ENCODE measurements around the gene ERP27.

ERP27 gene

DNA sequence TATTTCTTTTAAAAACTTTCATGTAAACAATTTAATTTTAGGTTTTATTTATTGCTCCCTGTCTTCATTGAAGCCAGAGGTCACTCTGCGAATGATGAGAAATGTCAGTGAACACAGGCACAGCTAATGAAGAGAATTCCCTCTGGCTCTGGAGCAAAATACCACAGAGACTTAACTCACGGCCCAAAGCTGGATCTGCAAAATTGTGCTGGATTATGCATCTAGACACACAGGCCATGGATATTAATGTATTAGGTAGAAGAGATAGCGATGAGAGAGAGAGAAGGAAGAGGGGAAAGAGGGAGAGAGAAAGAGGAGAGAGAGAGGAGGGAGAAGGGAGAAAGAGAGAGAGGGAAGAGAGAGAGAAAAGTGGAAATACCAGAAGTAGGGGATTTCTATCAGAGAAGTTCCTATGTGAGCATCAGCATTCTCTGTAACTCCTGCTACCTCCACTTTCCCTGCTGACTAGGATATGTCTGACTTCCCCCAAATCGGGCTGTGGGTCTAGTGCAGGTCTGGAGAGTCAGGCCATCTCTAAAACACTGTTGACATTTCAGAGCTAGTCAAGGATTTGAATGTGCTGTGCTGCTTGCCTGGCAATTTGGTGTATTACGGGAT lies 19.3 kb upstream of the ERP27 start:
- no peak overlapping the region for H3K4me3 ChIP-seq (ENCODE audit: low read depth, low read length)
- no peak for DNase-seq (ENCODE audit: low read depth)
- TF ChIP-seq, protein P1, sequence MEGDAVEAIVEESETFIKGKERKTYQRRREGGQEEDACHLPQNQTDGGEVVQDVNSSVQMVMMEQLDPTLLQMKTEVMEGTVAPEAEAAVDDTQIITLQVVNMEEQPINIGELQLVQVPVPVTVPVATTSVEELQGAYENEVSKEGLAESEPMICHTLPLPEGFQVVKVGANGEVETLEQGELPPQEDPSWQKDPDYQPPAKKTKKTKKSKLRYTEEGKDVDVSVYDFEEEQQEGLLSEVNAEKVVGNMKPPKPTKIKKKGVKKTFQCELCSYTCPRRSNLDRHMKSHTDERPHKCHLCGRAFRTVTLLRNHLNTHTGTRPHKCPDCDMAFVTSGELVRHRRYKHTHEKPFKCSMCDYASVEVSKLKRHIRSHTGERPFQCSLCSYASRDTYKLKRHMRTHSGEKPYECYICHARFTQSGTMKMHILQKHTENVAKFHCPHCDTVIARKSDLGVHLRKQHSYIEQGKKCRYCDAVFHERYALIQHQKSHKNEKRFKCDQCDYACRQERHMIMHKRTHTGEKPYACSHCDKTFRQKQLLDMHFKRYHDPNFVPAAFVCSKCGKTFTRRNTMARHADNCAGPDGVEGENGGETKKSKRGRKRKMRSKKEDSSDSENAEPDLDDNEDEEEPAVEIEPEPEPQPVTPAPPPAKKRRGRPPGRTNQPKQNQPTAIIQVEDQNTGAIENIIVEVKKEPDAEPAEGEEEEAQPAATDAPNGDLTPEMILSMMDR (IDR thresholded peaks at IDR 0.05; ENCODE audit: low read depth, low read length, missing control alignments) = no peak
- in situ Hi-C loops (cut with HindIII; ENCODE audit: low sequenced_read_pairs) = no loop called here

DNA sequence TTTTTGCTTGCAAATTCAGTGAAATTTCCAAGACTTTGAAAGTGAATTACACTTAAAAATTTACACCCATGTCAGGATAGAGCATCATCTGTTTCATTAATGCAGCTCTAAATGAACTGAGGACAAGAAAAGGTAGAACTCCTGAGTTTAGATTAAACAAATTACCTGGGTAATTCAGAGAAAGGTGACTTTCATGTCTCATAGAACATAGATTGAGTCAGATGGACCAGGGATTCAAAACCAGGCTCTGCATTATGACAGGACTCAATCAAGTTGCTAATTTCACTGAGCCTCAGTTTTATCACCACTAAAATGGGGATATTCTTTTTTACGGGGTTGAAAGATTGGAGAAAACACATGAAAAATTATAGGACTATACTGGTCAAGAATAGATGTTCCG lies 18.6 kb upstream of the ERP27 start:
- in situ Hi-C loops (cut with HindIII; ENCODE audit: low sequenced_read_pairs) = no loop called here
- no peak overlapping the region for H3K4me3 ChIP-seq (ENCODE audit: low read depth, low read length)
- no peak for DNase-seq (ENCODE audit: low read depth)
- TF ChIP-seq, protein P1 (IDR thresholded peaks at IDR 0.05; ENCODE audit: low read depth, low read length, missing control alignments) = no peak

DNA sequence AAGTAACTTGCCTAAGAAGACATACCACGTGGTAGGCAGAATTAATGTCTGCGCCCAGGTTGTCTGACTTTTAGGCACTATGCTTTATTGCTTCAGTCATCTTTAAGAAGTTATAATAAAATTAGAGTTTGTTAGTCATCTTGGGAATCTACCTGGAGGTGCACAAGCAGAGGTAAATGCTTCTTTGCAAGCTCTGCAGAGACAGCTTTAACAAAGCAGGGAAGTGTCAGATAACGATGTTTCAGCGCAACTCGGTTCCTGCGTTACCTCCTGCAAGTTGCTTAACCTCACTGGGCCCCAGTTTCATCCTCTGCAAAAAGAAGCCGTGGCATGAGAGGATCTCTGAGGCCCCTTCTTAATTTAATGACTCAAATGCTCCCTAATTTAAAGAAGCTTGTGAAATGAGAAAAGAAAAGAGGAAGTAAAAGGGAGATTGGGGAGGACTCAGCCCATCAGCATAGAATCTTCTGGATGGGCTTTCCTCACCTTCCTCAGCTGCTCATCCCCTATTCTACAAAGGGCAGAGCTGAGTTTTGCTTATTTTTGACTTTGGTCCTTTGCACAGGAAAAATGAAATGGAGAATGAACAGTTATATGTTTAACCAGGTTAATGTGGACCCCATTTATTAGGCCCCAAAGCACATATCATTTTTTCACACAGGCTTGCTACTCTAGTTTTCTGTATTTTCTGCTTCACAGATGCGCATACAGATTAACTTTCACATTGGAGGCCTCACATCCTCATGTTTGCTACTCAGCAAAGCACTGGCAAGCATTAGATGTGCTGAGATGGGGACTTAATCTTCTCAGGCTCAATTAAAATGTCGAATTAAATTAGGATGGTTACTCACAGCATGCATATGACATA lies 17.9 kb upstream of the ERP27 start:
- TF ChIP-seq, protein P1 (IDR thresholded peaks at IDR 0.05; ENCODE audit: low read depth, low read length, missing control alignments) = no peak
- no peak for DNase-seq (ENCODE audit: low read depth)
- no peak overlapping the region for H3K4me3 ChIP-seq (ENCODE audit: low read depth, low read length)
- in situ Hi-C loops (cut with HindIII; ENCODE audit: low sequenced_read_pairs) = no loop called here

DNA sequence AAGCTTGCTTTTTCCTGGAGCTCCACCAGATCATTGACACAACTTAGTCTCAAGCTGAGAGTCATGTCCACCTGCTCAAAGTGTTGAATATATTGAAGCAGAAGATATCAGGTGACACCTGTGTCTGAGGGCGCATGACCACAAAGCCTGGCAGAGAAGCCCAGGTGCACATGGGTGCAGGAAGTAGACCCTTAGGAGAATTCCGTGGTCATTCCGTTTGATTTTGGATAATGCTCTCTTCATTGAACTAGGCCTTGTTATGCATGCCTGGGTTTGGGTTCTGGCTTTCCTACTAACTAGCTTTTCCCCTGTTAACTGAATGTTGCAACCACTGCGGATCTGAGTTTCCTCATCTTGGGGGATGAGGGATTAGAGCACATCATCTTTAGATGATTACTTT lies 15.9 kb upstream of the ERP27 start:
- DNase-seq (ENCODE audit: low read depth) = no peak
- no peak overlapping the region for H3K4me3 ChIP-seq (ENCODE audit: low read depth, low read length)
- in situ Hi-C loops (cut with HindIII; ENCODE audit: low sequenced_read_pairs) = no loop called here
- TF ChIP-seq, protein P1 (IDR thresholded peaks at IDR 0.05; ENCODE audit: low read depth, low read length, missing control alignments) = no peak

DNA sequence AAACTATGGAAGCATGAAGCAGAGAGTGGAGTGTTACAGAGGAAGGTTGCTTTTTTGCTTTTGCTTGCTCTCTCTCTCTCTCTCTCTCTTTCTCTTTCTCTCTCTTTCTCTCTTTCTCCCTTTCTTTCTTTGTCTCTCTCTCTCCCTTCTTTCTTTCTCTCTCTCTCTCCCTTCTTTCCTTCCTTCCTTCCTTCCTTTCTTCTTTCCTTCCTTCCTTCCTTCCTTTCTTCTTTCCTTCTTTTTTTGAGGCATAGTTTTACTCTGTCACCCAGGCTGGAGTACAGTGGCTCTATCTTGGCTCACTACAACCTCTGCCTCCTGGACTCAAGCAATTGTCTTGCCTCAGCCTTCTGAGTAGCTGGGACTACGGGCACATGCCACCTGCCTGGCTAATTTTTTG lies 15.4 kb upstream of the ERP27 start:
- TF ChIP-seq, protein P1 (IDR thresholded peaks at IDR 0.05; ENCODE audit: low read depth, low read length, missing control alignments) = no peak
- DNase-seq (ENCODE audit: low read depth) = no peak
- H3K4me3 ChIP-seq (ENCODE audit: low read depth, low read length) = no peak overlapping the region
- in situ Hi-C loops (cut with HindIII; ENCODE audit: low sequenced_read_pairs) = no loop called here

DNA sequence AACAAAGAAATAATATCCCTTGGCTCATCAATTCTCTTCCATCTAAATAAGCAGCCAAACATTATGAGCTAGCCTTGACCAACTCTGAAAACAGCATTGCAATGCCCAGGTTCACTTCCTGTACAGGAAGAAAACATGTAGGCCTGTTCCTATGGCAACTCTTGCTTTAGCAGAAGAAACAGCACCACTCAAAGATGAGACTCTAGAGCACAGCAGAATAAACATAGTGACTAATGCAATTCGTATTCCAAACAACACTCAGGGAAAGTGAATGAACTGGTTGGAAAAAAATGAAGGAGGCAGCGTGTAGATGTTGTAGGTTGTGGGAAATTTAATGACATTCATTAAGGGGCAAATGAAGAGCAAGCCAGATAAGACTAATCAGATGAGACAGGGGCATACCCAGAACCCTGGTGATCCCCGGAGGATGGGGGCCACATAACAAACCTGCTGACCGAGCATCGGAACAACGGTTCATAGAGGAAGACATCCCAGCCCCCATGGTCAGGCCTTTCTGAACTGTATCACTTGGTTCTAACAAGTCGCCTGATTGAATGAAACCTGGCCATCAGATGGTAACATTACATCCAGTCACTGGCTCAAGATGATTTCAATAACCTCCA lies 14.1 kb upstream of the ERP27 start:
- peak; percentile 63 for DNase-seq (ENCODE audit: low read depth)
- H3K4me3 ChIP-seq (ENCODE audit: low read depth, low read length) = no peak overlapping the region
- in situ Hi-C loops (cut with HindIII; ENCODE audit: low sequenced_read_pairs) = no loop called here
- TF ChIP-seq, protein P1 (IDR thresholded peaks at IDR 0.05; ENCODE audit: low read depth, low read length, missing control alignments) = no peak

All from astrocyte of the cerebellum (primary cell).